GM12891 (cell line): ENCODE data around the gene SOBP.

Source experiments
- DNase-seq: peaks from one replicate; pipeline ENCODE4 v3.0.0; 2011; ENCODE audit warnings: low spot score; ENCODE audit not compliant: insufficient read length
- FAIRE-seq: peaks from 2 replicates; lab custom pipeline; 2011; peaks lifted over from hg19 to GRCh38; lab: Jason Lieb, UNC
- PAX5 ChIP-seq: IDR thresholded peaks from 2 replicates; pipeline ENCODE4 v1.6.1; 2011; ENCODE audit warnings: low read length, moderate library complexity, mild to moderate bottlenecking; ENCODE audit not compliant: insufficient read depth, severe bottlenecking
- POLR2A ChIP-seq: IDR thresholded peaks from 2 replicates; pipeline ENCODE4 v1.6.1; 2011; ENCODE audit warnings: low read depth, low read length, control low read depth
- POLR2AphosphoS5 ChIP-seq: IDR thresholded peaks from 2 replicates; pipeline ENCODE4 v1.6.1; 2011; ENCODE audit warnings: low read depth, low read length, control low read depth
- POU2F2 ChIP-seq: IDR thresholded peaks from 2 replicates; pipeline ENCODE4 v1.6.1; 2011; ENCODE audit warnings: low read depth, mild to moderate bottlenecking, control low read depth, low read length, moderate library complexity
- SPI1 ChIP-seq: IDR thresholded peaks from 2 replicates; pipeline ENCODE4 v1.6.1; 2011; ENCODE audit warnings: low read depth, low read length, control low read depth
- TAF1 ChIP-seq: IDR thresholded peaks from 2 replicates; pipeline ENCODE4 v1.6.1; 2011; ENCODE audit warnings: low read depth, low read length, control low read depth

SOBP gene

DNA sequence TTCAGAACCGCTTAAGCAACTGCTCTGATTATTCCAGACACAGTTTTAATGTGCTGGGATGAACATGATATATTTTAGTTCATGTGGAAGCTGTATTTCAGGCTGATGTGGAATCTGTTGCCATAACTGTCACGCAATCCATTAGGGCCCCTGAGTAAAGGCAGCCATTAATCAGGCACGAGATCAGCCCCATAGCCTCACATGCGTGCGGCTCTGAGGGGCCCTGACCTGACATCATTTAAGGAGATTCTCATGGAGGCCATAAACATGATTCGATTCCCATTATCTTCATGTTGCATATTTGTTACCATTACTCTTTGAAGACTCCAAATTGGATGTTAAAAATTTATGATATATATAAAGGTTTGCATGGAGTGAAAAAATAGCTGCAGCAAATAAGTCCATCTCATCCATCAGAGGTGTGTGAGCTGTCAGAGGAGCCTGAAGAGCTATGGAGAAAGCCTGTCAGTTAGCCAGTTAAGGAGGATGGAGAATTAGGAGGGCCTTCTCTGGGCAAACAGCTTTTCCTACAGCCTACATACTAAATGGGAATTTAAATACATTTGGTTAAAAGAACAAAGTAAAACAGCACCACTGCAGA is 89.6 kb downstream of the SOBP start:
- no peak for TF ChIP-seq POLR2A
- TF ChIP-seq POU2F2, result no peak
- TF ChIP-seq POLR2AphosphoS5, result no peak
- TF ChIP-seq TAF1, result no peak
- DNase-seq (no peak), FAIRE-seq (no peak)

DNA sequence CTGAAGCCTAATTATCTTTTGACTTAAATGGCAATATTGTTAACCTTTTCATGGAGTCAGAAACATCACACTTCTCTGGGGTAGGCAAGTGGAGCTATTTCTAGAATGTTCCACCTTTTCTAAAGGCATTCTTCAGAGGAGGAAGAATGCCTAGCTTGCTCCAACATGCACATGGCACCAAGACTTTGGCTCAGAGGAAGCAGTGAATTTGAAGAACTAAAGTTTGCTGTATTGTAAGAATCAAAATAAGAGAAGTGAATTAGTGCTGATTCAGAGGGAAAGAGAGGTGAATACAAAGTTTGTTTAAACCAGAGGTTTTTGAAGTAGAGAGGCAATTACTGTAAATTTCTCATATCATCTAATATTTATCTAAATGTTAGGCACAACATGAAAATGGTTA is 92.2 kb downstream of the SOBP start:
- TF ChIP-seq POU2F2 (no peak), POLR2A (no peak), PAX5 (no peak), SPI1 (no peak), TAF1 (no peak), POLR2AphosphoS5 (no peak)
- DNase-seq (no peak), FAIRE-seq (no peak)

DNA sequence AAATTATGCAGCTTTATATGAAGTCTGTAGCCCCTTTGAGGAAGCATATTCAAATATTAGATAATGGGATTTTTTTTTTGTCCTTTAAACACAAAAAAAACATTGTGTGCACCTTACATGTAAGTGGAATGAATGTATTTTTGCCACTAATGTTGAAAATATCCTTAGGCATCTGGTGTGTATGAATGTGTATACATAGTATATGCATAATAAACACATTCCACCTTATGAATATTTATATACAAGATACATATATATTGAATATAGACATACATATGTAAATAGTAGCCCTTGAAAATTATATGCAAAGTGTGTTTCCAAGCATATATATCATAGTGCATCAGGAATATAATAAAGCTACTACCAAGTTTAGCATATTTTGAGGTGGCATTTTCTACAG is 94.8 kb downstream of the SOBP start:
- no peak for DNase-seq
- no peak for TF ChIP-seq POLR2A
- no peak for TF ChIP-seq POLR2AphosphoS5
- FAIRE-seq, result no peak

DNA sequence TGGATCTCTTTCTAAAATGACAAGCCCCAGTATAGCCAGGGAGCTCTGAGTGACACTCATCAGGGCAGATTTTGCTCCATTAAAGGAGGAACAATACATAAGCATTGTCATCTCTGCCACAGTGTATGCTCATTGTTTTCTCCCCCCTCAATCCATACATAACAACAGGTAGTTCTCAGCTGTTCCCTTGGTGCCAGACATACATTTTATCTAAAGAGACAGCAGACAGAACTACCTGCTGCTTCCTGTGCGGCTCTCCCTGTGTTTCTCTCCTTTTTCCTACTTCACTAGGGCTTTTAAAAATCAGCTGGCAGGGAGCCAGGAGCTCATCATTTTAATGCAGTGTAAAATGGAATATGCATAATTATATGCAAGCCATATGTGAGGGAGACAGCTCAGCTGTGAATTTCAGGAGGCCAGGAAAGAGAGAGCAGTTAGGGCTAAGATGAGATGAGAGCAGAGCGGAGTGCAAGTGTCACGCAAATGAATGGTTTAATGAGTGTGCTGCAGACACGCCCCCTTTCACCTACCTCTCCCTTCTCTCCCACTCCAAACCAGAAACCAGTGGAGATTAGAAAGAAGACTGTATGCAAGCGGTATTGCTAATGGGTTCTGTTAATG is 96.0 kb downstream of the SOBP start:
- TF ChIP-seq POLR2AphosphoS5 (no peak), SPI1 (no peak), POU2F2 (no peak), POLR2A (no peak), TAF1 (no peak), PAX5 (no peak)
- DNase-seq (no peak), FAIRE-seq (no peak)

DNA sequence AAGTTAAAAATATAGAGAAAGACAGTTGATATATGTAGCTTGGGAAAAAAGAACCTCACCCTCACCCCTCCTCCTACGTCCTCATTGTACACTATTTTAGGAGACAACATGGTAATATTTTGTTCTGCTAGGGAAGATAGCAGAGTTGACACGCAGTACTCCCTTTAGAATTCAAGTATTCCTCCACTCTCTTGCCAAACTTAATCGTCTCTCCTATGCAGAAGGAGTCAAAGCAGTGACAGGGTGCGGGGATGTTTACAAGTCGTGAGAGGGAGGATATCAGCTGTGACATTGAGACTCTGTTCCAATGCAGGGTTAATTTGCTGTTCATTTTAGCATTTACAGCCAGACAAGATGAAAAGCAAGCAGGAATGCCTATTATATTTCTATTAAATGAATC is 97.5 kb downstream of the SOBP start:
- DNase-seq (no peak), FAIRE-seq (no peak)
- no peak for TF ChIP-seq TAF1
- no peak for TF ChIP-seq POLR2A

GRCh38 chr6:107589199-107589598 is 99.3 kb downstream of the SOBP start:
- FAIRE-seq (no peak), DNase-seq (no peak)
- TF ChIP-seq PAX5 (no peak), POLR2AphosphoS5 (no peak), POU2F2 (no peak), POLR2A (no peak), SPI1 (no peak), TAF1 (no peak)

GRCh38 chr6:107589934-107590333 is 100.0 kb downstream of the SOBP start:
- TF ChIP-seq POU2F2, result no peak
- peak; percentile 64 for TF ChIP-seq SPI1
- FAIRE-seq (no peak), DNase-seq (no peak)

- DNase-seq, result no peak
- TF ChIP-seq PAX5 (no peak), POU2F2 (no peak), POLR2AphosphoS5 (no peak), POLR2A (no peak), SPI1 (no peak), TAF1 (no peak)
- FAIRE-seq, result no peak
These were observed 100.5 kb downstream of the SOBP start for GRCh38 chr6:107590378-107590777.

DNA sequence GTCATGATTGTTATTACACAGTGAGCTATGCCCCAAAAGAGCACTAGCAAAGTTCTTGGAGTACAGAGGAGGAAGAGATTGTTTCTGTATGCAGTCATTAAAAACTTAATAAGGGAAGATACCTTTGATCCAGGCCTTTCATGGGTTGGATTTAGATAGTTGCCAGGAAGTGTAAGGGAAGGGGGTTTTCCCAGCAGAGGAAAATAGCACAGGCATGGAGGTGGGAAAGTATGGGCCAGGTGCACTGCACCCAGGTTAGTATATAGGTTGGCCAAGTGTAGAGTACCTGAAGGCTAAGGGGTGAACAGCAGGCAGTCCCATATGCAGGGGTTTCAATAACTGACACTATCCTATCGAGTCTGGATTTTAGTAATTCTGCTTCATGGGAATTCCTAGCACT is 101.4 kb downstream of the SOBP start:
- FAIRE-seq, result no peak
- no peak for TF ChIP-seq POLR2A
- DNase-seq, result no peak

- no peak for FAIRE-seq
- no peak for DNase-seq
- TF ChIP-seq POLR2A (no peak), POU2F2 (no peak), SPI1 (no peak), TAF1 (no peak), POLR2AphosphoS5 (no peak), PAX5 (no peak)
These were observed 102.9 kb downstream of the SOBP start for GRCh38 chr6:107592806-107593205.

DNA sequence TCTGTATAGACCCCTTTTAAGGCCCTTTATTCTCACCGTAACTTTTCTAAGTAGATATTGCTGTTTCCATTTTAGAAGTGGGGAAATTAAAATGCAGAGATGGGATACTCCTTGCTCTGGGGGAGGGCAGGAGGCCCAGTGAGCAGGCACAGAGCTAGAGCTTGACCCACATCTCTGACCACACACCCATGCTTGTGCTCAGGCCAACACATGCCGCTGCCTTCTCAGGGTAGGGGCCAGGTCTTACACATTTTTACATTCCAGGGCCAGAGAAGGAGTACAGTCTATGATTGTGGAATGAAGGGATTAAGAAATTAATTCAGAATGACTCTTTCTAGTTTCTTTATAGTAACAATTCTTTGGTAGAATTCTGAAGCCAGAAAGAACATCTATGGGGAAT is 104.8 kb downstream of the SOBP start:
- no peak for DNase-seq
- no peak for TF ChIP-seq POLR2AphosphoS5
- TF ChIP-seq SPI1, result no peak
- TF ChIP-seq TAF1, result no peak
- TF ChIP-seq POLR2A, result no peak
- no peak for TF ChIP-seq PAX5
- no peak for FAIRE-seq

DNA sequence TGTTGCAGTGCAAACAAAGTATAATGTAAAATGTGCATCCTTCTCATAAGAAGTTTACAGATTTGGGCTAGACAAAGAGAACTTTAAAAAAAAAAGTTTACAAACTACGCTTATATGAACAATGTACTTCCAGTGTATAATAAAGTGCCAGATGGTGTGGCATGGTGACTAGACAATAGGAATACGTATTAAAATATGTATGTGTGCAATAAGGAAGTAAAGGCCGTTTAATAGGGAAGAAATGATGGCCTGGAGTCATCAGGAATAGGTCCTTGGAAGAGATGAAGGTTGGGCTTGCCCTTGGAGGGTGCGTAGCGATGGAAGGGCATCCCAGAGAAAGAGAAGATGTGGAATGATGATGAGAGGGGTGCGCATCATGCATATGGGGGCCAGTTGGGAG is 108.2 kb downstream of the SOBP start:
- no peak for FAIRE-seq
- TF ChIP-seq TAF1 (no peak), PAX5 (no peak), POU2F2 (no peak), SPI1 (no peak), POLR2AphosphoS5 (no peak), POLR2A (no peak)
- DNase-seq, result no peak
